CD4-positive, alpha-beta T cell treated with Interferon gamma for 1 hour (primary cell): Measurements from ENCODE around the gene ATXN1.

Experiments
- DNase-seq: peaks from one replicate; pipeline ENCODE4 v3.0.0-alpha.2; 2020

ATXN1 gene

GRCh38 chr6:16782278-16782677 is 21.0 kb upstream of the ATXN1 start:
- DNase-seq, result no peak

DNA sequence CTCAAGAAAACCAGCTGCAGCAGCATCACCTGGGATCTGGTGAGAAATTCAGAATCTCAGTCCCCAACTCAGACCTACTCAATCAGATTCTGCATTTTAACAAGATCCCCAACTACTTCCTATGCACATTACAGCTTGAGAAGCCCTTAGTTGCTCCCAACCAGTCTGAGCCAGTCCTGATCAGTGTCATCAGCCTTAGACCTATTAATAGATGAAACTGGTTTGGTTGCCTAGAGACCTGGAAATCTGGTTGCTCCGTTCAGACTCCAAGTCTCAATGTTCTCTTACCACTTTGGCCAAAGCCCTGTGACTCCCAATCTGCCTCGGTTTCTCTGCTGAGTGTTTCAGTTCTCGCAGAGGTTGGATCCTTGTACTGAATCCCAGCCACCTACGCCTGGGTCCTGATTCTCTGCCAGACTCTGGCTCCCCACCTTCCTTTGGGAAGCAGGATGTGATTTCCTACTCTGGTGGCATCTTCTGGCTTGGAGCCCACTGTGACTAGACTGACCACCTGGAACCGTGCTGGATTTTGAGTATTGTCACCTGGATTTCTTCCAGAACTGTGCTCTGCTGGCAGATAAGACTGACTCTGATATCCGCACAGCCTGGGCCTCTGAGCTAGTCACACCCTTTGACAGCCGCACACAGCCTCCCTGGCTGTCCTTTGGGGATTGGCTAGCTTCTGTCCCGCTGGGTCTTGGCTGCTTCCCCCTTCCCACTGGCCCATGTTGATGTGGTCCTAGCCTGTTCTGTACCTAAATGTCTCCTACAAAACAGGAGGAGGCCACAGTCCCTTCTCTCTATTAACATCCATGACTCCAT is 20.3 kb upstream of the ATXN1 start:
- no peak for DNase-seq

DNA sequence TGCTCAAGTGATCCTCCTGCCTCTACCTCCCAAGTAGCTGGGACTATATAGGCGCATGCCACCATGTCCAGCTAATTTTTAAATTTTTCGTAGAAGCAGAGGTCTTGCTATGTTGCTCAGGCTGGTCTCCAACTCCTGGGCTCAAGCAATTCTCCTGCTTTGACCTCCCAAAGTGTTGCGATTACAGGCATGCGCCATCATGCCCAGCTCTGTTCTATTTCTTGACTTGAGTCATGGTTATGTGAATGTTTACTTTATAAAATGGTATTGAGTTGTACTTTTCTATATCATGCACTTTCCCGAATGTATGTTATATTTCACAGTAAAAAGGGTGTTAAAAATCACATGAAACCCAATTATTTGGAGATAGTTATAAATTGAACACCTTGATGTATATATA is 17.3 kb upstream of the ATXN1 start:
- DNase-seq, result no peak

- no peak for DNase-seq
Measured at GRCh38 chr6:16777794-16778193, 16.5 kb upstream of the ATXN1 start.

- DNase-seq, result no peak
Measured at GRCh38 chr6:16776394-16777017, 15.2 kb upstream of the ATXN1 start.

DNA sequence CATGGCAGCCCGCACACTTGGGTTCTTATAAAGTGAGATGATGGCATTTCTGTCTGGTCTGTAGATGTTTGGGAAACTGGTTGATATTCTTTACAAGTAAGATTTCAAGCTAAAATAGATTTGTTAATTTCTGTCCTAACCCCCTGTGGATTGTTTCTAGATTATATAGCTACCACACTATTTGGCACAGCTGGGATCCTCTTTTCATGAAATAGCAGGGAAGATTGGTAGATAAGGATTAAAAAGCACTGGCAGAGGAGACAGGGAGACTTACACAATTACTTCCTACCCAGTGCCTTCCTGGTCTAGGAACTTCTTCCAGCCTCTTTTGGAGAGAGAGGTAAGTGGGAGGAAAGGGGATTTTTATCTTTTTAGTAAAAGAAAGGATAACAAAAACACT is 13.2 kb upstream of the ATXN1 start:
- no peak for DNase-seq

DNA sequence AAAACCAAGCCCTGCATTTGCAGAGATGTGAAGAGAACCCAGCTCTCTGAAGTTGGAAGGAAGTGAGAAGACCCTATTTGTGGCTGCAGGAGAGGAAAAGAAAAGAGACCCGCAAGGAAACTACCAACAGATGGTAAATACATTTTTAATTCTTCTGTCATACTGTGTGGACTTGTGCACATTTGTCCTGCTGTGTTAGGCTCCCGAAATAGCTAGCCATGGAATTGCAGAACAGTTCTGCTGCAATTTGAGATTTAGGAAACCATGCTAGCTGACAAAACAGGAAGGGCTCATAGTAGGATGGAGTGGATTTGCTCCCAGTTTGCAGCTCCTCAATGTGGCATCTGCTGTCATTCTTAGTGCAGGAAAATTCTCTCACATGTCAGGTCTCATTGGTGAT is 12.1 kb upstream of the ATXN1 start:
- DNase-seq, result no peak

- DNase-seq, result peak; percentile 79
Measured at GRCh38 chr6:16770701-16771569, 9.7 kb upstream of the ATXN1 start.

GRCh38 chr6:16769986-16770376 is 8.7 kb upstream of the ATXN1 start:
- DNase-seq, result no peak

DNA sequence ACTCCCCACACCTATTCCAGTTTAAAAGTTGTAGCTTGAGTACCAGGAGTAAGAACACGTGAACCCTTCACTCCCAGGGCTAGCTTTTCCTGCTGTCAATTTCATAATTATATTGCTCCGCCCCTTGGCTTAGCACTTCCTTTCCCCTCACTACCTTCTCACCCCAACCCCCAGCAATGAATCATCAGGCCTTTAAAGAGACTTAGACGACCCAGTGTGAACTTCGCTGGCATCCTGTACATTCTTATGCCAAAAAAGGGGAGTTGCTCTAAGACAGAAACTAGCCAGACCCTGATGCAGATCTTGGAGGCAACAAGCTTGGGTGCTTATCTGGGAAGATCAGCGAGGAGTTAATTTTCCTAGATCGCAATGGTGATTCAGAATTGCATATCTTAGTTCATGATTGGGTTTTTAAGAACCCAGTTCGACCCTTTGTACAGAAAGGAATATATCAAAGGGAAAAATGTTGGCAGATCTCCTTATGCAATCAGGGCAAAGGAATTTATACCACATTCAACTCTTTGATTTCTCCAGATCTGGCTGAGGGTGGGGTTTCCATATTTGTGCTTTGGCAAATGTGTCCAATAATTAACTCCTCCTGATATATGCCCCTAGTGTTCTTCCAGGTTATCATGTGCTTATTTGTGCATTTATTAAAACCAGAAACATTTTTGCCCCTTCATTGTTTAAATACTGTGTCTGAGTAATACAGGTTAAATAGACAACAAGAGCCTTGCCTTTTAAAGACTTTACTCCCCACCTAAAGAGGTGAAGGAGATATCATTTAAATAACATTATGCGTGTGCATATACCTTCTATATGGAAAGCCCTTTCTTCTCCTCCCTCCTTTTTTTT is 8.1 kb upstream of the ATXN1 start:
- DNase-seq, result peak; percentile 62

GRCh38 chr6:16768477-16768830 is 7.2 kb upstream of the ATXN1 start:
- DNase-seq, result no peak

GRCh38 chr6:16767765-16768476 is 6.7 kb upstream of the ATXN1 start:
- no peak for DNase-seq

DNA sequence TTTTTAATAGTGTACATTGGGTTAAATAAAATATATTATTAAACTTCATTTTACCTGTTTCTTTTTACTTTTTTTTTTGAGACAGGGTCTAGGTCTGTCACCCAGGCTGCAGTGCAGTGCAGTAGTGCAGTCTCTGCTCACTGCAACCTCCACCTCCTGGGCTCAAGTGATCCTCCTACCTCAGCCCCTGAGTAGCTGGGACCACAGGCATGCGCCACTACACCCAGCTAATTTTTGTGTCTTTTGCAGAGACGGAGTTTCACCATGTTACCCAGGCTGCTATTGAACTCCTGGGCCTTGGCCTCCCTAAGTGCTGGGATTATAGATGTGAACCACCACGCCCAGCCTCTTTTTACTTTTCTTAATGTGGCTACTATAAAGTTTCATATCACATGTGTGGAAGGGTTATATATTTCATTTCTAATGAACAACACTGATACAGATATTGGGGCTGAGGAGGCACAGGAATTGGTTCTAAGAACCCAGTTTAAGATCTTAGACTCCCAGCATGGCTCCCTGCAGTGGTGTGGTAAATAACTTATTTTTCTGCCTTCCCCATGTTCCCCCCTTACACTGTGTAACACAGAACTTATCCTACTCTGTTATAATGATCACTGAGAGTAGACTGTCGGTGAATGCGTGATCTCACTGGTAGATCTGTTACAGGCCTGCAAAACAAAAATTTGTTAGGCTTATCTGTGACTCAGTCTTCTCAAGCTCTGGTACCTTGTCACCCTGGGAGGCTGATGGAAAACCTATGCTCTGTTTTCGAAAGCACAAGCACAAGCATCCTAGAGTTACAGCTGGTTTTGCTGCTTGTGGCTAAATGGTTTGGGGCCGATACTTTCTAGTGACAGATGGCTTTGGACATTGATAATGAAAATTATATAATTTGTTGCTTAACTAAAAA is 5.8 kb upstream of the ATXN1 start:
- no peak for DNase-seq

DNA sequence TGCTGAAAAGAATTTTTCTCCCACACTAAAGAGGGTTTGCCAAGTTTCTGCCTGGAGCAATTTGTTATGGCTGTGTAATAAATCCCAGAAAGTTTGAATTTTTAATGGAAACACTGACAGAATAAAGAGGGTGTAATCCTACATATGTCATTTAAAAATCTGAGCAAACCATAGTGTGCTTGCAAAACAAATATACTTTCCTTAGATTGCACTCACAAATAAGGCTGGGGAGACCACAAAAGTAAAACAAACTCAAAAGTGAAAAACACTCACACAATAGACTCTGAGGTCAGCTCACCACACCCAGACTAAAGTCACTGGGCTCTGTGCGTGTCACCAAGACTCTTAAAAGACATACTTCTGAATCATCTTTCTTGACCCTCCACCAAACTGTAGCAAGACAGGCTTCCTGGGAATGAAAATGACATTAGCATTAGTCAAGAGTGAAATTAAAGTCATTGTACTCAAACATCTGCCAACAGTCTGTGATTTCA is 4.8 kb upstream of the ATXN1 start:
- no peak for DNase-seq

DNA sequence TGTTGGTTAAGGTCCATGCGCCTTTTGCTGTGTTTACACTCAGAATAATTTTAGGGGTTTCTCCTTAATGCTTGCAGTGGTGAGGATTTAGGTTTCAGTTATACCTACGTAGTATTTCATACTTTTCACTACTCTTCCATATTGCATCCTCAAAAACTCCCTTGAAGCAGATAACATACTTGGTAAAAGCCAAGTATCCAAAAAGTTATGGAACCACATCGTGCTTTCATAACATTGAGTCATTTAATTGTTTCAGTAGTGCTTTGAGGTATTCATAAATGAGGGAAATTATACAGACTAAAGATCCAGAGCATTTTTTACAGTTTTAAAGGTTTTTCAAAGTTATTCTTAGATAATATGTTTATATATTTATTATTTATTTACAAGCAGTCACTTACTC is 4.0 kb upstream of the ATXN1 start:
- DNase-seq, result no peak

DNA sequence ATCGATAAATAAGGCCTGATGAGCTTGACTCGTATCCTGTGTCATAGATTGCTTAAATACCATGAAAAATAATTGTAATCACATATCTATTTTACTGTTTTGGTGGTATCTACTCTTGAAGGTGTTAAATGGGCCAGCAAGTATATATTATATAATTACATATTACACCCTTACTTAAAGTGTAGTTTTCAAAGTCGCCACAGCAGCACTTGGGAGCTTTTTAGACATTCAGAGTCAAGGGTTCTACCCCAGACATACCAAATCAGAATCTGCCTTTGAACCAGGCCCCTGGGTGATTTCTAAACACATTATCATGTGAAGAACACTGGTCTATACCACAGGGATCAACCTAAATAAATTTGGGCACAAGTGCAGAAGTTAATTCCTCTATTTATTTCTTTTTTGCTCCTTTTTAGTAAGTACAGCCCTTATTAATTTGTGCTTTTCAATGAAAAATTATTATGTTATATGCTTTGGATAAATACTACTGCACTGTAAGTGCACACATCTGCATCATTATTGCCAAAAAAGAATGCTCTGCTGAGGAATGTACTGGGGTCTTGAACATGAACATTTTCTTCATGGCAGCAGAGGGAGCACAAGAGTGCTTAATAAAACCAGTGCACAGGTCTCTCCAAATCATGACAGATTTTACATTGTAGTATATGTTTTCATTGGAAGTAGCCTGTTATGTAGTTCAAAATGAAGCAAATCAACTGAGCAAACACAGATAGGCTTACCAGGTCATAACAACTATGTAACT is 3.1 kb upstream of the ATXN1 start:
- no peak for DNase-seq

DNA sequence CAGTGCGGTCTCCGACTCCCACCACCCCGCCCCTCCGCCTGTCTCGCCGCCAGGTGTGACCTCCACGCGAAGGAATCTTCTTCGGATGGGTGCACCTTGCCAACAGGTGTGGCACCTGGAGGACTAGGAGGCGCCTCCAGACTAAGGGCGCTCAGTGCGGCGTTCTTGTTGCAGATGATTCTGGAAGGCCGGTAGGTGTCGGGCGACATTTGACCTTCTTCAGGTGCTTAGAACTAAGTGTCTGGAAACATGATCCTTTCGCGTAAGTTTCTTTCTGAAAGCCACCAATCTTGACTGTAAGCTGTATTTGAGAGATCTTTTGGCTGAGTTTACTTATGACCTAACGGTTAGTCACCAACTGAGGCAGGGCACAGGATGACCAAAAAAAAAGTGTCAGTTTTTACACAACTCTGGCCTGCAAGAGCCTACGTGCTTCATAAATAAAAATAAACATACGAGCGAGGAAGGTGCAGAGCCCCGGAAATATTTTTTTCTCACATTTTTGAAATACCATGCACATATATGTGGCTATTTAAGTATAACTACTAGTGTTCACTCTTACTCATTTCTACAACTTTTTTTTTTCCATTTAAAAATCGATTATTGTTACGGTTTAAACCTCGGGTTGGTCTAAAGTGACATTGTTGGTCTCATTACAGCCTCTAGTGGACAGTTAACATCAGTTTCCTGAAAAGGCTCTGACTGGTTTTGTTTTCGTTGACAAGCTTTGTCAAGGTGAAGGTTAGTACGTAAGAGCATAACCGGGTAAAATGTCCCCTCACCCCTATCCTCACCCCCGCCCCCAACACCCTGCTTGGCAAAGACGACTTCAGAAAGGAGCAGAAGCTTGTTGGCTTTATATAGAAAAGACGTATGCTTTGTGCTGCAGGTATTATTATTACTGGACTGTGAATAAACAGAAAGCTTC is 1.6 kb upstream of the ATXN1 start:
- peak; percentile 81 for DNase-seq

GRCh38 chr6:16762268-16762549 is 949 bp upstream of the ATXN1 start:
- no peak for DNase-seq
